HG03066 (cell line): Measurements from ENCODE around the gene GPR39.
"Not testable (repeated sequence)": the region's sequence is repeated elsewhere in the genome, so short reads cannot be mapped to it uniquely, and the experiment has no call there.

Experiments
- ATAC-seq: cut with Tn5 transposase; IDR thresholded peaks from one replicate; pipeline ENCODE4 v1.9.1; 2021; ENCODE audit warnings: low read depth; ENCODE audit not compliant: unreplicated experiment

The GPR39 gene

GRCh38 chr2:132479155-132479554, 62.5 kb downstream of the GPR39 start:
- no peak for ATAC-seq

GRCh38 chr2:132482821-132483220, 66.2 kb downstream of the GPR39 start:
- ATAC-seq: no peak

GRCh38 chr2:132484144-132484543, 67.5 kb downstream of the GPR39 start:
- no peak for ATAC-seq

- ATAC-seq: no peak
Observed at GRCh38 chr2:132488491-132488890, 71.9 kb downstream of the GPR39 start.

GRCh38 chr2:132489150-132489549, 72.5 kb downstream of the GPR39 start:
- no peak for ATAC-seq

GRCh38 chr2:132495881-132496280, 79.3 kb downstream of the GPR39 start:
- ATAC-seq: no peak

GRCh38 chr2:132496555-132496954, 80.0 kb downstream of the GPR39 start:
- no peak for ATAC-seq

GRCh38 chr2:132497591-132497990, 81.0 kb downstream of the GPR39 start:
- ATAC-seq: no peak

GRCh38 chr2:132503701-132504100, 87.1 kb downstream of the GPR39 start:
- ATAC-seq: no peak

GRCh38 chr2:132515010-132515409, 98.4 kb downstream of the GPR39 start:
- ATAC-seq: no peak

GRCh38 chr2:132517386-132517785, 100.8 kb downstream of the GPR39 start:
- no peak for ATAC-seq

GRCh38 chr2:132518302-132518701, 101.7 kb downstream of the GPR39 start:
- ATAC-seq: no peak

GRCh38 chr2:132519566-132519965, 103.0 kb downstream of the GPR39 start:
- no peak for ATAC-seq

GRCh38 chr2:132521341-132521740, 104.7 kb downstream of the GPR39 start:
- no peak for ATAC-seq

- no peak for ATAC-seq
Observed at GRCh38 chr2:132522901-132523300, 106.3 kb downstream of the GPR39 start.

GRCh38 chr2:132537061-132537460, 120.5 kb downstream of the GPR39 start:
- not testable (repeated sequence) for ATAC-seq

GRCh38 chr2:132538331-132538855, 121.8 kb downstream of the GPR39 start:
- ATAC-seq: no peak

- ATAC-seq: no peak
Observed at GRCh38 chr2:132540166-132540565, 123.6 kb downstream of the GPR39 start.

GRCh38 chr2:132542953-132543569, 126.5 kb downstream of the GPR39 start:
- no peak for ATAC-seq

- no peak for ATAC-seq
Observed at GRCh38 chr2:132544006-132544630, 127.5 kb downstream of the GPR39 start.

- no peak for ATAC-seq
Observed at GRCh38 chr2:132547090-132547687, 130.6 kb downstream of the GPR39 start.
